Stomach (tissue), 4 donors: ENCODE data around the gene PNPLA2.

ENCODE experiments used
- EP300 ChIP-seq: sonication (generic); formaldehyde crosslinking; IDR thresholded peaks from one replicate; pipeline ENCODE4 v1.6.1; 2017; ENCODE audit warnings: antibody characterized with exemption
- POLR2A ChIP-seq, 4 donors: fragments of 450-650 bp; IDR thresholded peaks; one replicate each; pipeline ENCODE4 v1.6.1; 2016; ENCODE audit warnings: antibody characterized with exemption in 4 of 4, control low read depth in 2 of 4, mild to moderate bottlenecking in 1 of 4, moderate library complexity in 1 of 4
- POLR2AphosphoS5 ChIP-seq, 3 donors: sonication (generic); formaldehyde crosslinking; IDR thresholded peaks; one replicate each; pipeline ENCODE4 v1.6.1; 2016; ENCODE audit warnings: antibody characterized with exemption in 3 of 3
- TF ChIP-seq, protein P1 (sequence below), 7 experiments: fragments of 450-650 bp in 4 of 7; fragments of 200-600 bp in 3 of 7; sonication (generic) in 3 of 7; IDR thresholded peaks; one replicate each; pipeline ENCODE4 v1.5.1; 2016 to 2019; ENCODE audit warnings: antibody characterized with exemption in 7 of 7, control low read depth in 2 of 7, mild to moderate bottlenecking in 1 of 7

DNA sequence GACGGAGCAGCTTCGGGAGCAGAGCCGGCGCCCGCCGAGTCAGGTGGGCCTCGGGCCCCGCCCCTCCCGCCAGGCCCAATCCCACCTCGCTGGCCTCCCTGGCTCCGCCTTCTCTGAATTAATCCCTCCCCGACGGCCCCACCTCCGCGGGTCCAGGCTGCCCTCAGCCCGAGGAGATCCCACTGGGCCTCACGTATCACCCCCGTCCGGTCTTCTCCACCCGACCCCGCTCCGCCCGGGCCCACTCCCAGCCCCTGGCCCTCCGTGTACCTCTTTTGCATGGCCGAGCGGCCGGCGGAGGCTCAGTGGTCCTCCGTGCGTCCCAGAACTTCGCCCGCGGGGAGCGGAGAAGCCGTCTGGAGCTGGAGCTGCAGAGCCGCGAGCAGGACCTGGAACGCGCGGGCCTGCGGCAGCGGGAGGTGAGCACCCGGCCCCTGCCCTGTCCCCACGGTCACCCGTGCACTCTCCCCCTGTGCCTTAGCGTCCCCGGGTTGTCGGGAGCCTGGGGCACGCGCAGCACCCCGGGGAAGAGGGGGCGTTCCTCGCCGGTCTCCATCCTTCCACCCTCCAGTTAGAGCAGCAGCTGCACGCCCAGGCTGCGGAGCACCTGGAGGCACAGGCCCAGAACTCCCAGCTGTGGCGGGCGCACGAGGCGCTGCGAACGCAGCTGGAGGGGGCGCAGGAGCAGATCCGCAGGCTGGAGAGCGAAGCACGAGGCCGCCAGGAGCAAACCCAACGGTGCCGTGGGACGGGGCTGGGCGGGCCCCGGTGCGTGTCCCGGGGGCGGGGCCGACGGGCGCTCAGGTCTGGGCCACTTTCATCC, 11.8 kb downstream of the PNPLA2 start:
- no peak for TF ChIP-seq POLR2AphosphoS5 (IDR thresholded peaks at IDR 0.05)
- no peak for TF ChIP-seq POLR2A (IDR thresholded peaks at IDR 0.05)
- TF ChIP-seq, protein P1, sequence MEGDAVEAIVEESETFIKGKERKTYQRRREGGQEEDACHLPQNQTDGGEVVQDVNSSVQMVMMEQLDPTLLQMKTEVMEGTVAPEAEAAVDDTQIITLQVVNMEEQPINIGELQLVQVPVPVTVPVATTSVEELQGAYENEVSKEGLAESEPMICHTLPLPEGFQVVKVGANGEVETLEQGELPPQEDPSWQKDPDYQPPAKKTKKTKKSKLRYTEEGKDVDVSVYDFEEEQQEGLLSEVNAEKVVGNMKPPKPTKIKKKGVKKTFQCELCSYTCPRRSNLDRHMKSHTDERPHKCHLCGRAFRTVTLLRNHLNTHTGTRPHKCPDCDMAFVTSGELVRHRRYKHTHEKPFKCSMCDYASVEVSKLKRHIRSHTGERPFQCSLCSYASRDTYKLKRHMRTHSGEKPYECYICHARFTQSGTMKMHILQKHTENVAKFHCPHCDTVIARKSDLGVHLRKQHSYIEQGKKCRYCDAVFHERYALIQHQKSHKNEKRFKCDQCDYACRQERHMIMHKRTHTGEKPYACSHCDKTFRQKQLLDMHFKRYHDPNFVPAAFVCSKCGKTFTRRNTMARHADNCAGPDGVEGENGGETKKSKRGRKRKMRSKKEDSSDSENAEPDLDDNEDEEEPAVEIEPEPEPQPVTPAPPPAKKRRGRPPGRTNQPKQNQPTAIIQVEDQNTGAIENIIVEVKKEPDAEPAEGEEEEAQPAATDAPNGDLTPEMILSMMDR (IDR thresholded peaks at IDR 0.05) = no peak
- TF ChIP-seq EP300 = no peak
